Sigmoid colon (tissue), 4 donors: ENCODE results near the gene JDP2.

Source experiments
- CTCF ChIP-seq, 4 experiments: fragments of 450-650 bp in 3 of 4; fragments of 200-600 bp in 1 of 4; IDR thresholded peaks; one replicate each; pipeline ENCODE4 v1.5.1; 2016 to 2019; ENCODE audit warnings: antibody characterized with exemption in 4 of 4, mild to moderate bottlenecking in 3 of 4, moderate library complexity in 2 of 4
- POLR2AphosphoS5 ChIP-seq, 4 donors: sonication (generic); formaldehyde crosslinking; IDR thresholded peaks; one replicate each; pipeline ENCODE4 v1.6.1; 2017; ENCODE audit warnings: antibody characterized with exemption in 4 of 4

GRCh38 chr14:75401361-75401760, 26.5 kb upstream of the JDP2 start:
- TF ChIP-seq POLR2AphosphoS5 (IDR thresholded peaks at IDR 0.05) (peak in 2 of 4 donors; percentile 56 to 62), CTCF (IDR thresholded peaks at IDR 0.05) (no peak)
